Measurements from ENCODE around the gene COLEC11.

- TF ChIP-seq CTCF (IDR thresholded peaks at IDR 0.05) (no peak), POLR2A (IDR thresholded peaks at IDR 0.05) (no peak)
Measured at GRCh38 chr2:3633089-3633981, 38.4 kb downstream of the COLEC11 start.

Measured in adrenal gland (tissue), 5 donors.